ENCODE results near the gene CAPZA1. TPM values are rescaled to one million over a fixed set of nuclear protein-coding genes. Genes with fewer than 3 reads are reported as not detected.
A peak's percentile ranks its signal among the peaks of the same experiment; 100 is the strongest.

Gene CAPZA1
- total RNA-seq, 2 experiments from 2014 or later = 166 to 179 TPM

DNA sequence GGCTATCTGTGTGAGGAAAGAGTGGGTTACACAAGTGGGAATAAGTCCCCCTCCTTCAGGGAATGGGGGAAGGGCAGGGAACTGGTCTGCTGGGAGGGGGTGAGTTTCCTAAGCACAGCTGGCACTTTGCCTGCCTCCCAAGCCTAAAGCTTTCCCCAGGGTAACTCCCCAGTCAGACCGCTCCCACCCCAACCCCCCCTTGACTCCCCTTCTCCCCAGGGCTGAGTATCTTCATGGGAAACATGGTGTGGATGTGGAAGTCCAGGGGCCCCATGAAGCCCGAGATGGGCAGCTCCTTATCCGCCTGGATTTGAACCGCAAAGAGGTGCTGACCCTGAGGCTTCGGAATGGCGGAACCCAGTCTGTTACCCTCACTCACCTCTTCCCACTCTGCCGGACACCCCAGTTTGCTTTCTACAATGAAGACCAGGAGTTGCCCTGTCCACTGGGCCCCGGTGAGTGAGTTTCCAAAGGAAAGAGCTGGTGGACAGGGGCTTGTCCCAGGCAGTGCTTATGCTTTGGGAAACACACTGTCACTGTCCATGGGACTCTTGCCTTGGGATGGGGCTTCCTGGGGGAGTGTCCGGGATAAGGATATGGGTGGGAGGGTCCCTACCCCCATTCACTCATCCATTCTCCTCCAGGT is 69.7 kb downstream of the CAPZA1 start:
- H3K27ac ChIP-seq (ENCODE audit: low read depth in 1 of 2, low read length in 2 of 2) = no peak overlapping the region
- Mint-ChIP-seq H3K27me3 (no peaks in the 10 kb centered on the region), H3K36me3 (ENCODE audit: low read depth) (peaks cover 53% of the 10 kb centered on the region), H3K27ac (no peak overlapping the region), H3K9me3 (no peaks in the 10 kb centered on the region), H3K4me3 (no peak overlapping the region), H3K4me1 (ENCODE audit: low read depth) (peaks cover 7% of the 10 kb centered on the region)
- H3K36me3 ChIP-seq (ENCODE audit: insufficient read depth, low read length) = peaks cover 44% of the 10 kb centered on the region
- H3K27me3 ChIP-seq (ENCODE audit: control insufficient read depth in 1 of 2, insufficient read depth in 2 of 2, low read length in 2 of 2) = no peaks in the 10 kb centered on the region
- DNase-seq = no peak
- CTCF ChIA-PET = no interaction called here
- POLR2A ChIA-PET = no interaction called here
- ATAC-seq (ENCODE audit: poor library complexity) = no peak
- no peaks in the 10 kb centered on the region for H3K9me3 ChIP-seq (ENCODE audit: control insufficient read depth in 1 of 2, insufficient read depth in 1 of 2, low read length in 2 of 2)
- intact Hi-C loops (cut with DNase I, micrococcal nuclease) = no loop called here
- TF ChIP-seq, protein P1, sequence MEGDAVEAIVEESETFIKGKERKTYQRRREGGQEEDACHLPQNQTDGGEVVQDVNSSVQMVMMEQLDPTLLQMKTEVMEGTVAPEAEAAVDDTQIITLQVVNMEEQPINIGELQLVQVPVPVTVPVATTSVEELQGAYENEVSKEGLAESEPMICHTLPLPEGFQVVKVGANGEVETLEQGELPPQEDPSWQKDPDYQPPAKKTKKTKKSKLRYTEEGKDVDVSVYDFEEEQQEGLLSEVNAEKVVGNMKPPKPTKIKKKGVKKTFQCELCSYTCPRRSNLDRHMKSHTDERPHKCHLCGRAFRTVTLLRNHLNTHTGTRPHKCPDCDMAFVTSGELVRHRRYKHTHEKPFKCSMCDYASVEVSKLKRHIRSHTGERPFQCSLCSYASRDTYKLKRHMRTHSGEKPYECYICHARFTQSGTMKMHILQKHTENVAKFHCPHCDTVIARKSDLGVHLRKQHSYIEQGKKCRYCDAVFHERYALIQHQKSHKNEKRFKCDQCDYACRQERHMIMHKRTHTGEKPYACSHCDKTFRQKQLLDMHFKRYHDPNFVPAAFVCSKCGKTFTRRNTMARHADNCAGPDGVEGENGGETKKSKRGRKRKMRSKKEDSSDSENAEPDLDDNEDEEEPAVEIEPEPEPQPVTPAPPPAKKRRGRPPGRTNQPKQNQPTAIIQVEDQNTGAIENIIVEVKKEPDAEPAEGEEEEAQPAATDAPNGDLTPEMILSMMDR (IDR thresholded peaks at IDR 0.05) = no peak
- no peak overlapping the region for H3K4me3 ChIP-seq (ENCODE audit: low read length)
- no peaks in the 10 kb centered on the region for H3K4me1 ChIP-seq (ENCODE audit: insufficient read depth, low read length)

DNA sequence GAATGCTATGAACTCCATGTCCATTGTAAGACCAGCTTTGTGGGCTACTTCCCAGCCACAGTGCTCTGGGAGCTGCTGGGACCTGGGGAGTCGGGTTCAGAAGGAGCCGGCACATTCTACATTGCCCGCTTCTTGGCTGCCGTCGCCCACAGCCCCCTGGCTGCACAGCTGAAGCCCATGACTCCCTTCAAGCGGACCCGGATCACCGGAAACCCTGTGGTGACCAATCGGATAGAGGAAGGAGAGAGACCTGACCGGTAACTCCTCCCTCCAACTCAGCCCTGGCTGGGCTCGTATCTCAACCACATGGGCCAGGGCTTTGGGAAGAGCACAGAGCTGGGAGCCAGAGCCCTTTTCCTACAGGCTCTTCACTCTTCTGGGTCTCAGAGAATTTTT is 70.2 kb downstream of the CAPZA1 start:
- Histone ChIP-seq H3K4me1 (ENCODE audit: insufficient read depth, low read length) (no peaks in the 10 kb centered on the region), H3K36me3 (ENCODE audit: insufficient read depth, low read length) (peaks cover 49% of the 10 kb centered on the region), H3K27ac (ENCODE audit: low read depth in 1 of 2, low read length in 2 of 2) (no peak overlapping the region), H3K27me3 (ENCODE audit: control insufficient read depth in 1 of 2, insufficient read depth in 2 of 2, low read length in 2 of 2) (no peaks in the 10 kb centered on the region), H3K4me3 (ENCODE audit: low read length) (no peak overlapping the region), H3K9me3 (ENCODE audit: control insufficient read depth in 1 of 2, insufficient read depth in 1 of 2, low read length in 2 of 2) (no peaks in the 10 kb centered on the region)
- ChIA-PET CTCF (no interaction called here), POLR2A (no interaction called here)
- no peak for ATAC-seq (ENCODE audit: poor library complexity)
- Mint-ChIP-seq H3K27me3 (no peaks in the 10 kb centered on the region), H3K4me1 (ENCODE audit: low read depth) (peaks cover 7% of the 10 kb centered on the region), H3K36me3 (ENCODE audit: low read depth) (peaks cover 54% of the 10 kb centered on the region), H3K27ac (no peak overlapping the region), H3K4me3 (no peak overlapping the region), H3K9me3 (no peaks in the 10 kb centered on the region)
- intact Hi-C loops (cut with DNase I, micrococcal nuclease) = no loop called here
- TF ChIP-seq, protein P1 (IDR thresholded peaks at IDR 0.05) = no peak
- DNase-seq = peak in 1 of 14 experiments; percentile 6

DNA sequence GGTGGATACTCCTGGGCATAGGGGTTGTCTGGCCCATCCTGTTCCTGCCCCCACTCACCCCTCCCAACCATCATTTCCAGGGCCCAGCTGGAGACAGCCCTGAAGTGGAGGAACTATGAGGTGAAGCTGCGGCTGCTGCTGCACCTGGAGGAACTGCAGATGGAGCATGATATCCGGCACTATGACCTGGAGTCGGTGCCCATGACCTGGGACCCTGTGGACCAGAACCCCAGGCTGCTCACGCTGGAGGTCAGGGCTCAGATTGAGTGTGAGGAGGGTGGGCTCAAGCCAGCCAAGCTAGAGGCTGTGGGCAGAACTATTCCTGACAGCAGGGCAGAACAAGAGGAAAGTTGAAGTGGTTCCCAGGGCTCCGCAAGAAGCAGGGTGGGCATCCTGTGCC is 73.0 kb downstream of the CAPZA1 start:
- H3K4me1 Mint-ChIP-seq (ENCODE audit: low read depth) = no peaks in the 10 kb centered on the region
- intact Hi-C loops (cut with DNase I, micrococcal nuclease) = no loop called here
- ATAC-seq (ENCODE audit: poor library complexity) (no peak), DNase-seq (no peak)
- CTCF ChIA-PET = no interaction called here
- H3K27ac Mint-ChIP-seq = no peak overlapping the region
- Histone ChIP-seq H3K27ac (ENCODE audit: low read depth in 1 of 2, low read length in 2 of 2) (no peak overlapping the region), H3K4me1 (ENCODE audit: insufficient read depth, low read length) (no peaks in the 10 kb centered on the region), H3K36me3 (ENCODE audit: insufficient read depth, low read length) (peaks cover 67% of the 10 kb centered on the region), H3K27me3 (ENCODE audit: control insufficient read depth in 1 of 2, insufficient read depth in 2 of 2, low read length in 2 of 2) (no peaks in the 10 kb centered on the region), H3K9me3 (ENCODE audit: control insufficient read depth in 1 of 2, insufficient read depth in 1 of 2, low read length in 2 of 2) (no peaks in the 10 kb centered on the region), H3K4me3 (ENCODE audit: low read length) (no peak overlapping the region)
- POLR2A ChIA-PET = no interaction called here
- H3K27me3 Mint-ChIP-seq = no peaks in the 10 kb centered on the region
- peaks cover 75% of the 10 kb centered on the region for H3K36me3 Mint-ChIP-seq (ENCODE audit: low read depth)
- TF ChIP-seq, protein P1 (IDR thresholded peaks at IDR 0.05) = no peak
- H3K9me3 Mint-ChIP-seq = no peaks in the 10 kb centered on the region
- no peak overlapping the region for H3K4me3 Mint-ChIP-seq
